ENCODE results near the gene KIF23.

The KIF23 gene

DNA sequence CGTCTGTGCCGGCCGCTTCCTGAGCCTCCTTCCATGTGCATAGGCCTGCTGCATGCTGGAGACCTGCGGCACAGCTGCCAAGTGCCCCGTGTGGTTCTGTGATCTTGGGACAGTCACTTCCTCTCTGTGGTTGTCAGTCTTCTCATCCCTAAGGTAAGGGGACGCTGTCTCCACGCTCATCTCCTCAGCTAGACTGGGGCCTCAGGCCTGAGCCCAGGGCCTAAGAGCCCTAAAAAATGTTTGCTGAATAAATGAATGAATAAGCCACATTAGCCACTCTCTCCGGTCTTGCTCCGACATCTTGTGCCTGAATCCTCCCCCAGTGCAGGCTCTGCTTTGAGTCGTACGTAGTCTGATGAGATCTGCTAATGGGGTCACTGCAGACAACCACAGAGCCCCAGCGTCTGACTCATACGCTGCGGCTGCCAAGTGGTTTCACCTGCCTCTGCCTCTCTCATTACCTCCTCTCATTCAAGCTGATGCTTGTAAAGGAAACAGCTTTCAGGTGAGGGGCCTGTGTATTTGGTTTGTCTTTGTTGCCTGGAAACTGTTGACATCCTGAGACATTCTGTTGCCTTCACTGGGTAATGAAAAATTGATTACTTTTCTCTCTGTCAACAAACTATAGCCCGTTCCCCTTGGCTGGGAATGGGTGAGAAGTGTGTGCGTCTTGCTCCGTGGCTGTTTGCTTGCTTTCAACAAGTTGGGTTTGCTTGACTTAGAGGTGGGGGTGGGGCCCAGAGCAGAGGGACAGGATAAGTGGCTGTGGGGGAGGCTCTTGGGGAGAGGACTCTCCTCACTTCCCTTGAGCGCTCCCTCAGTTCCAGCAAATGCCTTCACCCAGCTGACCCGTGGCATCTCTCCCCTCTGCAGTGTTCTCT, 54.3 kb downstream of the KIF23 start:
- peak; percentile 88 for DNase-seq

DNA sequence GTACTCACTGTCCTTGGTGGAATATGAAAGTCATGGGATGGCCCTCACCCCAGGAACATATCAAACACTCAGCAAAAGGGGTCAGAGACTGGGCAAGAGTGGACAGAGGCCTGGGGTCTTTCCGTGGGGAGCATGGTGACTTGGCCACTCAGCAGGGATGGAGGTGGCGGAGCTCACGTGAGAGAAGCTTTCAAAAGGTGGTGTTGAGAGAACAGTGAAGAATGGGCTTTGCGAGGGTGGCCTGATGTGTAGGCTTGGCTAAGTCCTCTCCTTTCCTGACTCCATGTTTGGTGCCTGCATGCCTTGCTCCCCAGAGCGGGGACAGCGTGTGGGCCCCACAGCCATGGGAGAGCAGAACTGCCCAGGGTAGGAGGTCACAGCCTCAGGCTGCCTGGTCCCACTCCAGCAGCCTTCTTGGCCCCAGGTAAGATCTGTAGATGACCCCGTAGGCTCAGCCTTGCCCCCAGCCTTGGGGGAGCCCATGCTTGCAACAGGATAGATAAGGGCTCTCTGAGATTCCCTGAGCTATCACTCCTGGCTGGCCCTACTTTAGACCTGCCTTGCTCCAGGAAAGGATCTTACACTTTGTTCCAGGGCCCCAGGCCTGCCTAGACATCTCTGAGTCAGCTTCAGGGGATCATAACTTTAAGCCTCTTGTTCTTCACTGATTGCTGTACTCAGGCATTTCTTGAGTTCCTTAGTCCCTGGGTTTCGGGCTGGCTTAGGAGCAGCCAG, 55.5 kb downstream of the KIF23 start:
- DNase-seq, result no peak

DNA sequence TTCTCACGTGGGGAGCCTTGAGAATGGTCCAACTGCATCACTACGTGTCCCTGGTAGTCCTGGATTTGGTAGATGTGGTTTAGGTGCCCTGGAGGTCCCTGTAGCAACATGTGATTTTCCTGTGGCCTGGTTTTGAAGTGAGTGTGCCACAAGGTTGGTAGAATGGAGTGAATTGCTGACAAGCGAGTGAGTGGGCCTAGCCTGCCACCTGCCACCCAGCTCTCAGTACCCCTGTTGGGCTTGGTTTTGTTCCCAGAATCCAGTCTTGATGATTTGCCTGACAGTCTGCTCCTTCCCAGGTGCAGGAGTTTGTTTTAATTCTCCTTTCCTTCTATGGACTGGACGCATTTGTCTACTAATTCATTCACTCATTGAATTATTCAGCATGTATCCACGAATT, 57.9 kb downstream of the KIF23 start:
- no peak for DNase-seq

DNA sequence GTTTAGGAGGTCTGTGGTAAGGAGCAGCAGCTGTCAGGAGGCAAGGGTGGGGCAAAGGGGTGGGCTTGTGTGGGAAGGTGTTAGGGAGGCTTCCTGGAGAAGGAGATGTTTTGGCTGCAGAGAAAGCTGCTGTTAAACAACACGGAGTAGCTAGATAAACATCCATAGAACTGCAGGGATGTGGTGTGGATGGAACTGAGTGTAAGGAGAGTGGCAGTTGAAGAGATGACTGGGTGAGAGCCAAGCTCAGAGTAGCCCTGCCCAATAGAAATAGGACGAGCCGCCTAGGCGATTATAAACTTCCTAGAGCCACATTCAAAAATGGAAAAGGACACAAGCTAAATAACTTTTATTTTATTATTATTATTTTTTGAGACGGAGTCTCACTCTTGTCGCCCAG, 58.4 kb downstream of the KIF23 start:
- DNase-seq, result no peak

DNA sequence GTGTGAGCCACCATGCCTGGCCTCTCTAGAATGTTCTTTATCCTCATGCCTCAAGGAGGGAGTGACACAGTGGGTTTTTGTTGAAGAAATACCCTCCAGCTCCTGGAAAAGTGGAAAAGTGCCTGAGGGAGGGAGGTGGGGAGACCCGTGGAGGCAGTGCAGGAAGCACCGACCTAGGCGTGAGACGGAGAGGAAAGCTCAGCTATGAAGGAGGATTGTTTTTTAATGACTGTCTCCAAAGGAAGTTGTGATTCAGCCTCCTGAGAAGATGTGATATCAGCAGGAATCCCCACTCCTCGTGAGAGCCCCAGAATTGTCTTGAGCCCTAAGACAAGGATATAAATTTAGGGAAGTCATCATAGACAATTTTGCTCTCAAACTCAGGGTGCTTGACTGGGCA, 60.1 kb downstream of the KIF23 start:
- DNase-seq, result no peak

DNA sequence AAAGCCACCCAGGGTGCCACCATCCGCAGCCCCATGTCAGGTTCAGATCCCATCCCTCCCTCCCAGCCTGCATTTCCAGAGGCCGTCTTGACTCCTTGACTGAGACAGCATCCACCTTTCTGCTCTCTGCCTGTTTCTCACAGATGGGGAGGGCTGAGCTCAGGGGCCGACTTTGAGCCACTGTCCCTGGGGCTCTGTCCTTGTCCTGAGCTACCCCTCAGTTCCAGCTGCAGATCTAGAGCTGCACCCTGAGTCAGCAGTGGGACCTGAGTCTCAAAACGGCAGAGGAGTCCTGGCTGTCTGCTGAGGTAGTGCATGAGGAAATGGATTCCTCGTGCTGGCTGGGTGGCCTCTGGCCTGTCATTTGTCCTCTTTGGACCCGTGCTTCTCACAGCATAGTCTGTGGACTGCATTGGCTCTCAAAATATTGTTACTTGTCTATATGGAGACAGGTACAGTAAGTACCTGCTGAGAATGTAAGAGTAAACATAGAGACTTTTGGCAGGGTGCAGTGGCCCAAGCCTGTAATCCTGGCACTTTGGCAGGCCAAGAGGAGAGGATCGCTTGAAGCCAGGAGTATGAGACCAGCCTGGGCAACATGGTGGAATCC, 60.8 kb downstream of the KIF23 start:
- peak; percentile 74 for DNase-seq

DNA sequence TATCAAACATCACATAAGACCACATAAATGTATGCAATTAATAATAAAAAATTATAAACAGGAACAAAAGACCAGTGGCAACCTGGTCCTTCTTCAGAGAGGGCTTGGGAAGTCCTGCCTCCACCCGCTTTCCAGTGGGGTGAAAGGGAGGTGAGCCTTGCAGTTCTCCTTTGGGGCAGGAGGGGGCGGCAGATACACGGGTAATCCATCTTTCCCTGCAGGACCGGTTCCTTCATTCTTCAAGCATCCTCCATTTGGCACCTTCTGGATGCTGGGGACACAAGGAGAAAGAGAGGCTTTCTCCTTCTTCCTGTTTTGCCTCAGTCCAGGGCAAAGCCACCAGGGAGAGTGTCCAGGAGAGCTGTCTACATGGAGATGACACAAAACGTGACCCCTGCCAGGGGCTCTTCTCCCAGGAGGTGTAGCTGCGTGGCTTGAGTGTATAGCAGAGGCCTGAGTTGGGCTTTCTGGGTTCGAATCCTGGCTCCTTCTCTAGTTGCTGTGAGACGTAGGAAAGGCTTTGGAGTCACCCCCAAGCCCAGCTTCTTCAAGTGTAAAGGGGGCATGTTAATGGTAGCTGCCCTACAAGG, 61.7 kb downstream of the KIF23 start:
- DNase-seq, result peak; percentile 82

DNA sequence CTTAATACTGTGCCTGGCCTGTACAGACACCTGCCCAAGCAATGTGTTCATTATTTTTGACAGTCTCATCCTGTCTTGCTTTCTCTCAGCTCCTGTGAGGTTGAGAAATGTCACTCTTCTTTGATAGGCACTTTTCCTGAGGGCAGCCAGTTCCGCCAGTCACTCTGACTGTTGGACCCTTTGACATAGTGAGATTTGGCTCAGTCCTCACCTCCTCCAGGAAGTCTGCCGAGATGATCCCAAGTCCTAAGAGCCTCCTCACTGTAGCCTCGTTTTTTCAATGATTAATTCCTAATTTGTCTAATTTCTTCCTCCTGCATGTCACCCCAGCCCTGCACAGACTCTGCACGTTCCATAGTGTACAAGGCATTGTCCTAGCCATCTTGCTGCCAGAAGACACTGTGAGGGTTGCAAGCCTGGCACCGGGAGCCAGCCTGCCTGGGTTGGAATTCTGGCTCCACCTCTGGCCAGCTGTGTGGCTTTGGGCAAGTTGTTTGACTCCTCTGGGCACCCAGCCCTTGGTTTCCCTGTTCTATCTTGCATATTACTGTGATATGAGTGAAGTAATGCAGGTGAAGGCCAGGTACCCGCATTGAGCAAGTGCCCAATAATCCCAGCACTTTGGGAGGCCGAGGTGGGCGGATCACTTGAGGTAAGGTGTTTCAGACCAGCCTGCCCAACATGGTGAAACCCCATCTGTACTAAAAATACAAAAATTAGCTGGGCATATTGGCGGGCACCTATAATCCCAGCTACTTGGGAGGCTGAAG, 62.7 kb downstream of the KIF23 start:
- DNase-seq, result no peak

DNA sequence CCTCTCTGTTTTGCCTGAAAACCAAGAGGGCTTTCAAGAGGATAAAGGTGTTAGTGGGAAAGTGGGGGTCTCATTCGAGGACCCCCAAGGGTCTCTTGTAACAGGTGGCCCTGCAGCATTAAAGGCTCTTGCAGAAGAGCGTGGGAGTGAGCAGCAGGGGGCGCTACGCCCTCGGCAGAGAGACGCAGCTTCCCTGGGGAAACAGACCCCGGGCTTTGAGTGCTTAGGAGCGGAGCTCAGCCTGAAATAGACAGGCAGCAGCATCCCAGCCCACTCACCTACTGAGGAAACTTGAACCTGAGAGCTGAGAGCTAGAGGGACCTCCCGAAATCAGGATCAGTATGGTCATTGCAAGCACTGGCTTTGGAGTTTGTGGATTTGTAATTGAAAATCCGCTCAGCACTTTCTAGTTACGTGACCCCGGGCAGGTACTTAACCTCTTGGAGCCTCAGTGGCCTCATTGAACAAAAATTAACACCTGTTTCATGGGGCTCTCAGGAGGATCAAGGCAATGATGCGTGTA, 64.2 kb downstream of the KIF23 start:
- peak; percentile 70 for DNase-seq

DNA sequence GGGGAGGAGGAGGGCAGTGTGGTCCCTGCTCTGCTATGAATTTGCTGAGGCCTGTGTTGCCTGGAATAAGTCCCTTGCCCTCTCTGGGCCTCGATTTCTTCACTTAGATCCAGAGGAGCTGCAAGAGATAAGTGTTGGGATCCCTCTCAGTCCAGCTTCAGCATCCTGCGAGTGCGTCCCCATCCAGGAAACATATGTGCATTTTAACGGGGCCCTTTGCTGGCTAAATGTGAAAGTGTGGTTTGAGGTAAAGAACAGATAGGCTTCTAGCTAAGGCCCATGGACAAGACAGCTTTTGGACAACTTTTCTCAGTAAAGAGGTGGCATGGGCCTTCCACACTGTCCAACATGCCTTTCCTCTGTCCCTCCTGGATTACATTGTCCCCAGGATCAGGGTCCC, 64.9 kb downstream of the KIF23 start:
- no peak for DNase-seq

DNA sequence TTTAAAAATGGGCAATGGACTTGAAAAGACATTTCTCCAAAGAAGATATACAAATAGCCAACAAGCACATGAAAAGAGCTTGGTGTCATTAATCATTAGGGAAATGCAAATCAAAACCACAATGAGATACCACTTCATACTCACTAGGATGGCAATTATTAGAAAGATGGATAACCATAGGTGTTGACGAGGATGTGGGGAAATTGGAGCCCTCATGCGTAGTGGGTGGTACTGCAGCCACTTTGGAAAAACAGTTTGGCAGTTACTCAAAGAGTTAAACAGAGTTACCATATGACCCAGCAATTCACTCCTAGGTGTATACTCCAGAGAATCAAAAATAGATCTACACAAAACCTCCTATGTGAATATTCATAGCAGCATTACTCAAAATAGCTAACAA, 65.8 kb downstream of the KIF23 start:
- DNase-seq, result no peak

DNA sequence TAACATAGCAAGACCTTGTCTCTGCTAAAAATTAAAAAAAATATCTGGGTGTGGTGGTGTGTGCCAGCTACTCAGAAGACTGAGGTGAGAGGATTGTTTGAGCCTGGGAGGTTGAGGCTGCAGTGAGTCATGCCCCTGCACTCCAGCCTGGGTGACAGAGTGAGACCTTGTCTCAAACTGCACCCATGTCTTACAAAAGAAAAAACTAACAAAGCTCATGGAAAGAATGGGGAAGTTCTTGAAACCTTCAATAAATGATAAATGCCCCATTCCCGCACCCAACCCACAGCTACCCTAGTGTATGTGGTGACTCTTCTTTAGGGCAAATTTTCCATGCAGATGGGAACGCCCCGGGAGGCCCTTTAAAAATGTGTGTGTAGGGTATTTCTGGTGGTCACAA, 66.8 kb downstream of the KIF23 start:
- DNase-seq, result no peak

DNA sequence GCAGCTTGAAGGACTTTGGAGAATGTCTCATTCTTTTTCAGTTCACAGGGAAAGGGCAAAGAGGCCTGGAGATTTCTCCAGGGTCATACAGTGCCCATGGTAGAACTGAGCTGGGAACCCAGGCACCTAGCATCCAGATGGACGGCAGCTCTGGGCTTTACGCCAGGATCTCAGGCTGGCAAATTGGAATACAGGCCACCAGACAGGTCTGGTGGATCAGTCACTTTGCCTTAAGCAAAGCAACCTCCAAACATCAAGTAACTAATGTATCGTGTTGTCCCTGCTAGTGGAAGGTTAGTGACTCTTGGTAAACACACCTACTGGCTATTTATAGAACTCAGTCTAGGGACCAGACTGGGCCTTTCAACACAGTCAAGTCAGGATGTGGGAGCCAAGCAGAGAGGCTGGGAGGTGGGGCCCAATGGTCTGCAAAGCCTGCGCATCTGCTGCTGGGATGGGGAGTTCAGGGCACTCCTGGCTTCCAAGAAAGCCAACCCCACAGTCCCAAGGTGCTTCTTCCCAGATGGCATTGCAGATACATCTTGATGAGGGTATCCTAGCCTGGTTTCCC, 68.6 kb downstream of the KIF23 start:
- DNase-seq, result no peak

DNA sequence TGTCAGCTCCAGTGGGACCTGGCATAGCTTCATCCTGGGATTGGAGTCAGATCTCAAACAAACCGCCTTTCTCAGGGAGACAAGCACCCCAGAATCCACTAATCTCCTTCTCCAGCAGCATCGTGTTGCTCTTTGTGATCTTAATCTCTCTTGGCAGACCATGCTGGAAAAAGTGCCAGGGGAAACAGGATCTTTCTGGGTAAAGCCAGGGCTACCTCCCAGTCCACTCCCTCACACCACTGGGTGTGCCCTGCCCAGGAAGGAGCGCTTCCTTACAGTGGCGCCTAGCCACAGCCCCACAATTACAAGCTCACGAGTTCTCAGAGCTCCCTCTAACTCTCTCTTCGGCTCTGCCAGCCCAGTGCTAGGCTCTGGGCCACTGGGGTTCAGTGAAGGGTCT, 70.7 kb downstream of the KIF23 start:
- no peak for DNase-seq

DNA sequence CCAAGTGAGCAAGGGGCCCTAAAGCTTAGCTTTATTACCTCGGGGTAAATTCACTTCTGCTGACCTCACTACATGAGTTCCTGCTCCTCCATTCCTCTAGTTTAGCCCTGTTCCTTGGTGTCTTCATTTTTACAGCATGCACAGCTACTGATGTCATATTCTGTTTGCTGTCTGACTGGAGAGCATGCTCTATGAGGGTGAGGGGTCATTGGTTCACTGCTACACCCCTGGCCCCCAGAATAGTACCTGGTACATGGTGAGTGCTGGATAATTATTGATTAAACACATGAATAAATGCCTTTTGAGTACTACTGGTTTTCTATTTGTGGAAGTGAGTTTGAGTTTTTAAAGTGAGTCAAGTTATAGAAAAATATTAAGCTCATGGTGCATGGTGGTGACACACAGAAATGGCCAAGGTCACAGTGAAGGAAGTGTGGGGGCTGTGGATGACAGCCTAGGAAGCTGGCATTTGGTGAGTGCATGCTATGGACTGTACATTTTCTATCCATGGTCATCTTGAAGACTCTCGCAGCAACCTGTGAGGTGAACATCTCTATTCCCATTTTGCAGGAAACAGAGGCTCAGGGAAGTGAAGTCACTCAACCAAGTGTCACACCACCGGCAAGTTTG, 72.4 kb downstream of the KIF23 start:
- no peak for DNase-seq

DNA sequence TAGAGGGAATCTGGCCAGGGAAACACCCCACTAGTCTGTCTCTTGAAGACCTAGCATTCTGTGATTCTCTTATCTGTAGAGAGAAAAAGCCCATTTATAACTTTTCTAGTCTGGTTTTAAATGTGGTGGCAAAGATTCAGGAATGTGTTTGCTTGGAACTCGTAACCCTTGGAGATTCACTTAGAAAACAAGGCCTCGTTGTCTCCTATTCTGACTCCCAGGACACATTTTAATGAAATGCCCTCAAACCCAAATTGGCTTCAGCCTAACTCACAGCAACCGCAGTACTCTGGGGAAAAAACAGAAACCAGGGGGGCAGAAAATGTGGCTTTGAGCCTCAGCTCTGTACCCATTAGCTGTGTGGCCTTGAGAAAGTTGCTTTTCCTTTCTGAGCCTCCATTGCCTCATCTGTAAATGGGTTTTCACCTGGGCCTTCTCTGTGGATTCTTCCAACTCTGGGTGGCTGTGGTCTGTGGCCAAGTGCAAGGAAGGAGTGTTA, 75.0 kb downstream of the KIF23 start:
- DNase-seq, result no peak

DNA sequence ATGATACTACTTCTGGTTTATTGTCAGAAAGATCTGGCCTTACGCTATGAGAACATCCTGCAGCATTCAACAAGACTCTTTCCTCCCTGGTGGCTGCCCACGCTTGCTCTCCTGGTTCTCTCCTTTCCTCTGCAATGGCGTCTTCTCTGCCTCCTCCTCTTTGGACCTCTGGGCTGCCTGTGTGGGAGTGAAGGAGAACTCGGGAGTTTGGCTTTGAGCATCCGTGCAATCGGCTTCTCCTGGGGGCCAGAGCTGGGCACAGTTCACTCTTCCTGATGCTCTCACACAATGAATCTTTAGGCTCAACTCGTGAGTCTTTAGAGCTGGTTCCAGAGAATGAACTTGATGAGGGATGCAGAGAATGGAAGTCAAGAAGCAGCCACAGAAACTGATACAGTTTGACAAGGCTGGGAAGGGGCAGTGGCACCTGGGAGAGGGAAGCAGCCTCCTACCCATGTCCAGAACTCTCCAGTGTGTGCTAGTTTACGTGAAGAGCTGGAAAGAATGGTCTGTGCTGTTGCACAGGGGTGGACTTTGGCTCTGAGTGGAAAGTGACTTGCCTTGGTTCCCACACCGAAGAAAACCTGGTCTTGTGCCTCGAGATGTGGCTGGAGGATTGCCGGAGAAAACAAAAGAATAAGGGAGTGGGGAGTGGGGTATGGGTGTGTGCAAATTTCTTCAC, 76.3 kb downstream of the KIF23 start:
- no peak for DNase-seq

DNA sequence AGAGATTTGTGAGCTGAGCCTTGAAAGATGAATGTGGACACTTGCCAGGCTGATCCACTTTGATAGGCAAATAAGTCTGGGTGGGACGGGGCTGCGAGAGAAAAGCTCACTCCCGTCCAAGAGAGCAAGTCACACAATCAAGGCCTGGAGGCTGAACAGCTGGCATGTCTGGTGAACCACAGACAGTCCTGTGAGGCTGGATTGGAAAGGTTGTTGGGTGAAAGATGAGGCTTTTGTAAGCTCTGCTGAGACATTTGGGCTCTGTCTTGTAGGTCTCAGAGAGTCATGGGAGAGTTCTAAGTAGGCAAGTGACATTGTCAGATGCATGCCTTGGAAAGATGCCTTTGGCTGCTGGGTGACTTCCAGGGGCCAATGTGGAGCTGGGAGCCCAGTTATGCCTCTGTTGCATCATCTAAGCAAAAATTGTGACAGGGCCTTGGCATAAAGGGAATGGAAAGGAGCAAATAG, 76.9 kb downstream of the KIF23 start:
- no peak for DNase-seq

DNA sequence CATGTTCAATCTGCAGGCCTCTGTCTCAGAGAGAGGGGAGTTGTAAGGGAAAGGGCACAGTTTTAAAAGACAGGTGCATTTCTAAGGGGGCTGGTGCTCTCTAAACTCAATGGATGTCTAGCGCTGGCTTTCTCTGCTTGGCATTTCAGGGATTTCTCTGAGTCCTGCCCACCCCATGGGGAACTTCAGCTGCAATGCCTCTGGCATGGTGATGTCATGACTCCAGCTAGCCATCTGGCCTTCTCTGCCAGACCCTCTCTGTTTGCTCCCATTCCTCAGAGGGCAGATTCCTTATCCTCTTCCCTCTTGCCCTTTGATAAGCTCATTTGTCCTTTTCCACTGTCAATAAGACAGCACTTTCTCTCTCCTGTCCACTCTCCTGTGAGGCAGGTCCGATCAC, 79.3 kb downstream of the KIF23 start:
- DNase-seq, result no peak

DNA sequence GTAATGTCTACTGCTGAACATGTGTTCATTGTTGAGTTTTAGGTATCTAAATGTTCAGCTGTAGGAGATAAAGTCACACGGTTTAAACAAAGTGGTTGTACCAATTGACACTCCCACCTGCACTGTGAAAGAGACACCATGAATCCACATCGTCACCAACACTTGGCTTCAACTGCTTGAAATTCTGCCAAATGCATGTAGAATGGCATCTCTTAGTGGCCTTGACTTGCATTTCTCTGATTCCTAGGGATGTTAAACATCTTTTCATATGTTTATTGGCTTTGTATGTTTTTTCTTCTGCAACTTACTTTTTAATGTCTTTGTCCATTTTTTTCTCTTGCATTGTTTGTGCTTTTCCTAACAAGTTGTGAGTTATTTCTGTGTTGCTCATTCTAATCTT, 81.9 kb downstream of the KIF23 start:
- DNase-seq, result no peak

DNA sequence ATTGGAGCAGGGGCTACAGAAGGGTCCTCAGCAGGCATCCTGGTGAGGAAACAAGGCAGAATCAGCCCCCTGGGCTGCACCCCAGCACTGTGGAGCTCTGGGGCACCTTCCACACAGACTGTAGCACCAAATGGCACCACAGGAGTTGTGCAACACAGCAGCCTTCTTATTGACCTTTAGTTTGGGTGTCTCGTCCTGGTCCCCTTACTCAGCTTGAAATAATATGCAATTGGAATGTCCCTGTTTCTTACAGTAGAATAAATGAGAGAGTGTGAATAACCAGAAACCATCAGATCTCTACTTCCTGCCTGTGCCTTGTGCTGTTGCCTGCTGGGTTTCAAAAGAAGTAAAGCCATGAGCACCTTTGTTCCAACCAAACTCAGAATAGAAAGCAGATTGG, 82.9 kb downstream of the KIF23 start:
- DNase-seq, result no peak
